Gastrocnemius medialis (tissue), 4 donors: ENCODE results near the gene RTEL1.

Source experiments
- CTCF ChIP-seq, 5 experiments: fragments of 450-650 bp in 3 of 5; fragments of 200-600 bp in 2 of 5; sonication (generic) in 2 of 5; IDR thresholded peaks in 4 of 5; conservative IDR thresholded peaks in 1 of 5; 1 replicate in 4 of 5; 2 replicates in 1 of 5; pipeline ENCODE4 v1.5.1; 2016 to 2019; ENCODE audit warnings: antibody characterized with exemption in 5 of 5, mild to moderate bottlenecking in 3 of 5, moderate library complexity in 3 of 5
- POLR2A ChIP-seq, 2 donors: fragments of 450-650 bp; IDR thresholded peaks; one replicate each; pipeline ENCODE4 v1.6.1; 2017; ENCODE audit warnings: antibody characterized with exemption in 2 of 2, mild to moderate bottlenecking in 2 of 2, moderate library complexity in 2 of 2

- TF ChIP-seq CTCF (IDR thresholded peaks at IDR 0.05 in 4 of 5, conservative IDR thresholded peaks at IDR 0.05 in 1 of 5), result no peak
- TF ChIP-seq POLR2A (IDR thresholded peaks at IDR 0.05), result no peak
Observed at GRCh38 chr20:63696306-63696627, 38.2 kb downstream of the RTEL1 start.
